Muscle of arm (tissue), 12 donors: ENCODE data around the gene RPP25L. TPM values are rescaled to one million over a fixed set of nuclear protein-coding genes. Genes with fewer than 3 reads are reported as not detected.
"Not testable (repeated sequence)": the region's sequence is repeated elsewhere in the genome, so short reads cannot be mapped to it uniquely, and the experiment has no call there.

Experiments
- DNase-seq: peaks from one replicate; pipeline ENCODE4 v3.0.0-alpha.2; 2013
- polyA plus RNA-seq, 12 donors: library from polyadenylated mRNA; unstranded; fragments of 120-200 nt; gene quantifications; one replicate each; pipeline ENCODE4 v1.2.1, GENCODE V29; 2013; ENCODE audit not compliant: insufficient read length in 12 of 12

Gene RPP25L
- polyA plus RNA-seq, 12 donors = 11.1 to 27.4 (median 17.9) TPM; not detected in 1

DNA sequence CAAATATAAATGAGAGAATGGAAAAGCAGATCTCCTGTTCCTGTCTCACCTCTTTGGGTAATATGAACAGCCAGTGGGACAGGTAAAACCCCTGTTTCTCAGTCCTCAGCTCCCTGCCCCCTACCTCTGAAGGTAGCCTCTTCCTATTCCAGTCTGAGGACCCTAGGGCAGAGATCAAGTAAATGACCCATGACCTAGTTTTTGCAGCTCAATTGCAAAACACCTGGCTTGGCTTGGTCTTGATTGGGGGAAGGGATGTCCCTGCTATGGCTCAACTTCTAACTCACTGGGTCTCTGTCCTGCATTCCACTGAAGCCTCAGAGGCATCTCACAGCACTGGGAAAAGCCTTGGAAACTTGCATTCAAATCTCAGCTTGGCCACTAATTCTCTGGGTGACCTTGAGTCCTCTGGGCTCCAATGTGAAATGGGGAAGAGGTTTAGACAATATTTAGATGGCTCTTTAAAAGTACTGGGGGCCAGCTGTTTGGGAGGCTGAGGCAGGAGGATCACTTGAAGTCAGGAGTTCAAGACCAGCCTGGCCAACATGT is 32.9 kb upstream of the RPP25L start:
- no peak for DNase-seq

DNA sequence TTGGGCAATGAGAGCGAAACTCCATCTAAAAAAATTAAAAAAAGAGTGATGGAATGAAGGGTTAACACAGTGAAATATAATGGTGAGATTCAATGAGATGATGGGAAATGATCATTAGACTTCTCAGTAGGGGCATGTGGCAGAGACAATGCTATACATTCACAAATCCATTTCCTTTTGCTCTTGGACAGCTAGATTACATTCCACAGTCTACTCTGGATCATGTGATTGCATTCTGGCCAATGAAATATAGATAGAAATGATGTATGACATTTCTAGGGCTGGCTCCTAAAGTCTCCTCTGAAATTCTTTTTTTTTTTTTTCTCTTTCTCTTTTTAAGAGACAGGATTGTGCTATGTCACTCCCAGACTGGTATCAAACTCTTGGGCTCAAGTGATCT is 30.8 kb upstream of the RPP25L start:
- DNase-seq = no peak

DNA sequence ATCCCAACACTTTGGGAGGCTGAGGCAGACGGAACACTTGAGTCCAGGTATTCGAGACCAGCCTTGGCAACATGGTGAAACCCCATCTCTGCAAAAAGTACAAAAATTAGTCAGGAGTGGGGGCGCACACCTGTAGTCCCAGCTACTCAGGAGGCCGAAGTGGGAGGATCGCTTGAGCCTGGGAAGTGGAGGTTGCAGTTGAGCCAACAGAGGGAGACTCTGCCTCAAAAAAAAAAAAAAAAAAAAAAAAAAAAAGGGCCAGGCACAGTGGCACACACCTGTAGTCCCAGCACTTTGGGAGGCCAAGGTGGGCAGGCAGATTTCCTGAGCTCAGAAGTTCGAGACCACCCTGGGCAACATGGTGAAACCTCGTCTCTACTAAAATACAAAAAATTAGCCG is 27.4 kb upstream of the RPP25L start:
- DNase-seq = not testable (repeated sequence)

DNA sequence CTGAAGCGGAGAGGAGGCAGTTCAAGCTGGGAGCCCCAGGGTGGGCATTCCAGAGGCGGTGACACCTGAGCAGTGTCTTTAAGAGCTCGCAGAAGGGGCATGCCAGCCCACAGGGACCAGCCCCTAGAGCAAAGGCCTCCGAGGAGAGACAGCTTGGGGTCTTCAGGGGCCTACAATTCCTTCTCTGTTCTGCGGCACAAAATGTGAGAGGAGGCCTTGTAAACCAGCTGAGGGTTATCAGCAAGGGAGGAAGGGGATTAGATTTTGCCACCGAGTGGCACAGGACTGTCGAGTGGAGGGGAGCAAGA is 26.2 kb upstream of the RPP25L start:
- no peak for DNase-seq

DNA sequence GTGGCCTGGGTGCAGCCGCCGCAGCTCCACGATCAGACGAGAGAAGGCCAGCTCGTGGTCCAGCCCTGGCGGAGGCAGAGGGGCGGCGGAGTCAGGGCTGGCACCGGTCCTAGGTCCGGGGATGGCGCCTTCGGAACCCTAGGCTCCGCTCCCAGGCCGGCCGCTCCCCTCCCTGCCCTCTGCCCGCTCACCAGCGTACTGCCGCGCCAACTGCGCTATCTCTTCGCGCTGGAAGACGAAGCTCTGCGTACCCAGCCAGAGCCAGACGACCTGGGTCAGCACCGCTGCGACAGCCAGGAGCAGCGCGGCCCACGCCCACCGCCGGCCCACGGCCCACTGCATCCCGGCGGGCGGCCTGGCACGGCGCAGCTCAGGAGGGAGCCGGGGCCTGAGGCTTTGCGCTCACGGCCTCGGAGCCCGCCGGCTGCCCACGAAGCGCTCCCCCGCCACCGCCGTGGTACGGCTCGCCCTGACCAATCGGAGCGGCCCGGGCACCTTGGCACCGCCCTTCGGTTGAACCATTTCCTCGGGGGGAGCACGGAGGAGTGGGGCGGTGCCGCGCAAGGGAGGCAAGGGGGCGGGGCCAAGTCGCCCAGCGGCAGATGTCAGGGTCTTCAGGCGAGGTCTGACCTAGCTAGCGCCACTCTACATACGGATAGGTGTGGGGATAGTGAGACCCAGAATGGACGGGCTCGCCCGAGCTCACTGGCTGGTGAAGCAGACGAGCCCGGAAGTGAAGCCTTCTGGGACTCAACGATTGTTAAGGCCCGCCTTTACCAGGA is 25.6 kb upstream of the RPP25L start, which contains the start of gene SIGMAR1:
TSS of gene SIGMAR1 (minus strand) at position 432 of the 782 bp plus-strand sequence. CDS start at position 342, 90 bp downstream.
- peak; percentile 91 for DNase-seq

DNA sequence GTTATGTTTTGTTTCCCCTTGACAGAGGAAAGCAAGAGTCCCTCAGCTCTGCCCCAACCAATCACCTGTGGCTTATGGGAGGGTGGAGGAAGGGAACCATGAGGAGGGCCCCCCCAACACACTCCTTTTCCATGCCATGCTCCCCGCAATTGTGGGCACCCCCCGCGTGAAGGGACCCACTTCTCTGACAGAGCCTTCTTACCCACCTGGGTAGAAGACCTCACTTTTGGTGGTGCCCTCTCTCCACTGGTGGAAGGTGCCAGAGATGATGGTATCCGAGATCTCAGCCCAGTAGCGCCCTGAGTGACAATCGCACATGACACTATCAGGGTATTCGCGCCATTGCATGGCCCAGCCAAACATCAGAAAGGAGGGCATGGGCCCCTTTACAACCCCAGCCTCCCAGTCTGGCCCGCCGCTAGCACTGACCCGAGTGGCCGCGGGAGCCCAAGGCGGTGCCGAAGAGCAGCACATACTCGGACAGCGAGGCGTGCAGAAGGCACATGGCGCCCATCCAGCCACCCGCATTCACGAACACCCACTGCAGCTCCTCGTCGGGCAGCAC is 25.0 kb upstream of the RPP25L start:
- DNase-seq = no peak

DNA sequence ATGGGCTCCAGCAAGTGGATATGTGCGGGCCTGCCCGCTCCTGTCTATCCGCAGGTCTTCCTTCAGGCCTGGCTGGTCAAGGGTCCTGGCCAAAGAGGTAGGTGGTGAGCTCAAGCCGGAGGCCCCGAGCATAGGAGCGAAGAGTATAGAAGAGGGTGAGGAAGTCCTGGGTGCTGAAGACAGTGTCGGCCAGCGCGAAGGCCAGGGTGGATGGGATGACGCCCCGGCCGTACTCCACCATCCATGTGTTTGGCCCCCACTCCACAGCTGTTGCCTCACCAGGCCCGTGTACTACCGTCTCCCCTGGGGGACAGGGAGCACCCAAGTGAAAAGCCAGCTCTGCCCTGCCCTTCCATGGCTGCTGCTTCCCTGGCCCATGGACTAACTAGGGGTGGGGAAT is 23.7 kb upstream of the RPP25L start:
- no peak for DNase-seq

DNA sequence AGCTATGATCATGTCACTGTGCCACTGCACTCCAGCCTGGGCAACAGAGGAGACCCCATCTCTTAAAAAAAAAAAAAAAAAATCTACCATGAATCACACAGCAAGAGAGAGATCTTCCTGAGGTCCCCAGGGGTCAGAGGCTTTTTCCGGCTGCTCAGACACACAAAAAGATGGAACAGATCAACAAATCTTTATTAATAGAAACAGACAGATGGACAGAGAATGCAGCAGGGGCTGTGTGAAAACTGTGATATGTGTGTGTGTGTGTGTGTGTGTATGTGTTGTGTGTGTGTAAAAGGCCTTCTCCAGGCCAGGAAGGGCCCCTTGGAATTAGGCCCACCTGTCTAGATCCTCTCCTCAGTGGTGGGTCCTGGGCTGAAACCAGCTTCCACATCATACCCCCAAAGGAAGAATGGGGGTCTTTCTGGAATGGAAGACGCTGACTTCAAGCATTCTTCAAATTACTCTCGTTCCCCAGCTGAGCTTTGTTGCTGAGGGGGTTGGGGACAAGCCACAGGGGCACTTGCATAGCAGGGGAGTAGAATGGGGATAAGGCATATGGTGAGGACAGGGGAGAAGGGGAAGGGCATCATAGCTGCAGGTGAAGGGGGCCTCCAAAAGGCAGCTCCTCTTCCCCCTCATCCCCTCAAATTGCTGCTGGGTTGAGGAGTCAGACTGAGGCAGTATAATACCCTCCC is 22.8 kb upstream of the RPP25L start:
- no peak for DNase-seq

DNA sequence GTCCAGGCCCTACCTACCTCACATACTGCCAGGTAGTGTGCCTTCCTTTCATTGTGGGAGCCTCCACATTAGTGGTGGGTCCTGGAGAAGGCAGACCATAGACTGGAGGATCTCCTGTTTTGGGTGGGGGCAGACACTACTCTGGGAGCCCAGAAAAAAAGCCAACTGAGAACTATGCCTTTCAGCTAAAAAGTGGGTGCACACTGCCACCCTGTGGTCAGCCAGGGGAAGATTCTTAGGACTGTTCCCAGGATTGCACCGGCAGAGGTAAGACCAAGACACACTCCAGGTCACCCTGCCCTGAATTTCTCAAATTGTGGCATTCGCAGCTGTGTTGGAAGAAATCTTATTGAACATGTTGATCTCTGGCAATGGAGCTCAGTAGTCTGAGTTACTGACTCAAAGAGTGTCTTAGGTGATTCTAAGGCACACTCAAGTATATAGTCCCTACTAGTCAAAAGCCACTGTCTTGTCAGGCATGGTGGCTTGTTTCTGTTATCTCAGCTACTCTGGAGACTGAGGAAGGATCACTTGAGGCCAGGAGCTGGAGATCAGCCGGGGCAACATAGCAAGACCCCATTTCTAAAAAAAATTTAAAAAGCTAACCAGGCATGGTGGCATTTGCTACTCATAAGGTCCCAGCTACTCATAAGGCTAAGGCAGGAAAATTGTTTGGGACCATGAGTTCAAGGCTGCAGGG is 22.1 kb upstream of the RPP25L start:
- no peak for DNase-seq

DNA sequence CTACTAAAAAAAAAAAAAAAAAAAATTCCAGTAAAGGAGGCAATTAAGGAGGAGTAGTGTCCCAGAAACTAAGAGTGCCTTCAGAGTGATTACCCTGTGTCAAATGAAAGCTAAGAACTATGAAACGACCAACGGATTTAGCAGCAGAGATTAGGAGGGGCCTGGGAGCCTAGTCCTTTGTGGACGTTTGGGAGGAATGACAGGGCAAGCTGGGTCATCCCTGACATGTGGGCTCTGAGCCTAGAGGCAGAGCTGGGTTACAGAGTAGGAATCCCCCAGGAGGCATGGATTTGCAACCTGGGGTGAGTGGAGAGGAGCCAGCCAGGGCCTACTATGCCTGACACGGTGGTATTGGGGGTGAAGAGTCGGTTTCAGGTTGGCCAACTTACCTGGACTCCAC is 21.3 kb upstream of the RPP25L start:
- no peak for DNase-seq

DNA sequence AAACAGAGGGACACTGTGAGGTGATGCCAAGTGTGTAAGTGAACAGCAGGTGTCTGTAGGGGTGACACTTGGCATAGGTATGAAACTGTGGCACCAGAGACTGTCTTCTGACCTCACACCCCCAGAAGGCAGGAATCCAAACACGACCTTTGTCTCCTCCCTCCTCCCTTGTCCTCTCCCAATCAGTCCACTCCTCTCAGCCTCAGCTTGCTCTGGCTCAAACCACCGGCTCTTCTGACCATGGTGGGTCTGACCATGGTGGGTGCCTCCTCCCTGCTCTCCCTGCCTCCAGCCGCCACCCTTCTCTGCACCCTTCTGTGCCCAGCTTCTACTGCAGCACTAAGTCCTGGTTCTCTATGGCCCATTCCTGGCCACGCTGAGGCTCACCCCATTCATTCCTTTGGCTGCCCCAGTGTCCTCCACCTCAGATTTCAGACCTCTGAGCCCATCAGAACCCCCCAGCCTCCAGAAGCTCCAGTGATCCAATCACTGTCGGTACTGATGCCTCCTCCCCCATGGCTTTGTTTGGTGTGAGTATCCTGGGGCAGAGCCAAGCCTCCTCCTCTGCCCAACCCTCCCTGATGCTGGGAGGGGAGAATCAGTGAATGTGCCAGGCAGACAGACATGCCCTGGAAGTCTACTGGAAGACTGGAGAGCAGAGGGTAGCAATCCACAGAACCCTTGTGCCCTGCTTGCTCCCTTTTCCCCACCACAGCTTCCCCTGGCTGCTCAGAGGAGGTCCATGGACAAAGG is 18.7 kb upstream of the RPP25L start:
- no peak for DNase-seq

DNA sequence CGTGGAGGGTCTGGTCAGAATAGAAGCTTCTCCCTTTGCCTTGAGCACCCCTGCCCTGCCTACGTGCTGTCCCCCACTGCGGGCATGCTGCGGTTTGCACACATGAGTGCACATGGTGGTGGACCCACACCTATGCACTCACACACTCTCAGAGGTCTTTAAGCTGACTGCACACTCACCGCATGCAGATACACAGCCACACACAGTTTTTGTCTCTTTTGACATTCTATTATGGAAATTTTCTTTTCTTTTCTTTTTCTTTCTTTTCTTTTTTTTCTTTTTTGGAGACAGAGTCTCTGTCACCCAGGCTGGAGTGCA is 17.6 kb upstream of the RPP25L start:
- no peak for DNase-seq

DNA sequence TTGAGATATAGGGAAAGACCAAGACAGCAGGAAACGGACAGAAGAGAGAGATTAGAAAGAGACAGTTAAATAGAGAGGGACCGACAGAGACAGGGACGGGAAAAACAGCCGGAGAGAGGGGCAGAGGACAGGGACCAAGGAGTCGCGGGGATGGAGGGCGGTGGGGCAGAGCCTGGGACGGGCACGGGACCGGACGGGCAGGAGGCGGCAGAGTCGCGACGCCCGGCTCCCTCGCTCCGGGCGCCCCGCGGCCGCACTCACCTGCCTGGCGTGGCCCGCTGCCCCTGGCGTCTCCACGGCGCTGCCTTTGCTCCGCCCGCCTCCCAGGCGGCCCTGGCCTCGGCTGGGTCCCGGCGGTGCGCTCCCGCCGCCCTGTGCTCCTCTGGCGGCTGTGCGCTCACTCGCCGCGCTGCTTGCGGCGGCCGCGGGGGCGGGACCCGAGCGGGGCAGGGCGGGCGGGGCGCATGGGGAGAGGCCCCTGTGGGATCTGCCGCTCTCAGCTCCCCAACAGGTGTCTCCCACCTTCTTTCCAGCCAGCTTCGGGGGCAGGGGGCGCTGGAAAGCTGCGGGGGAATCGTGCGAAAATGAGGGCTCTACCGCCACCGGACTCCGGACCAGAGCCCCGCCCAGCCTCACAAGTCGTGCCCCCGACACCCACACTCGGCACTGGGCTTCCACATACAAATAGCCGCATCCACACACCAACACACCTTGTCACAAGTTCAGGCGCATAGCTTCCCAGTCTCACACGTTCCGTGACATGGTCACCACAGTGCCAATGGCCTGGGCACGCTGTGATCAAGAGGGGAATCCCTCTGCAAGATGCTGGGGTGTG is 17.0 kb upstream of the RPP25L start, which contains the start of gene ARID3C:
TSS of gene ARID3C (minus strand) at position 411 of the 835 bp plus-strand sequence. CDS start 1,052 bp downstream, outside the sequence.
- DNase-seq = no peak

DNA sequence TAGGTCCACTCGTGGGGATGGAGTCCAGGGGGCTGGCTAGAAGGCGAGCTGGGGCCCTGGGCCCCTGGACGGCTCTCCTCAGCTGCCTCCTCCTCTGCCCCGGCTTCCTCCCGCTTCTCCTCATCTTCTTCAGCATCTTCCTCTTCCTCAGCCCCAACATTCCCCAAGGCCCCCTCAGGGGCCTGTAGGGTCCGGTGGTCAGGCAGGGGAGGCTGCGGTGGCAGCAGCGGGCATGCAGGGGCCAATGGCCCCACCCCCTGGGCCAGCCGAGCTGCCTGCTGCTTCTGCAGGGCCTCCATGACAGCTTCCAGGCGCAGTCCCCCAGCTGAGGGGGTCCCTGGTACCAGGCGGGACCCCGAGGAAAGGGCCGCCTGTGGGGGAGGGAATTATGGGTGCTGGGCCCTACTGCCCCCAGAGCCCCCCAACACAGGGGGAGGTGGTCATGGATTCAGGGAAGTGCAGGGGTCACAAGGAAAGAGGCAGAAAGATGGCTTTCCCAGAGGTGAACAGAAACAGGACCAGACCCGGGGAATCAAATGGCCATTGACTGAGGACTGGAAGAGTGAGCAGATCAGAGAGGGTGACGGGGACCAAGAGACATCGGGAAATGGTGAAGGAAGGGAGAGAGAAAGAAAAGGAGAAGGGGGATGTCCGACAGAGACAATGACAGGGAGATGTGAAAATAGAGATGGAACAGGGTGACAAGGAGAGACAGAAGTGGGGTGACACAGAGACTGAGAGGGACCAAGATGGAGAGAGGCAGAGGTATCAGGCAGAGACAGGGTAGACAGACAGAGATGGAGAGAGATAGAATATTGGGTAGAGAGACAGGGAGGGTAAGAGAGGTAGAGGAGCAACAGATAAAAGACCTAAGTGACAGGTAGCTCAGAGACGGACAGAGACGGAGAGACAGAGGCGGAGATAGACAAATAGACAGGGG is 16.1 kb upstream of the RPP25L start:
- DNase-seq = no peak

DNA sequence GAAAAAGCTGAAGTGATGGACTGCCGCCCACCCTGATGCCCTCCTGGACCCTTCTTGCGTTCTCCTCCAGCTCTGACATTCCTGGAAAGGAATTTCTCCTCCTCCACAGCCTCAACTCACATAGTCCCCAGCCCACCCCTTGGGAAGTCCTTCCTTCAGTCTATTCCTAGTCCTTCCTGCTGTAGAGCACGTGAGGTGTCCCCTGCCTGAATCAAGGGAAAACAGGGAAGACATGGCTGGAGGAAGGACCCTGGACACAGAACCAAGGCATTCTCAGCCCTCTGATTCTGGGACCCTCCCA is 13.2 kb upstream of the RPP25L start:
- no peak for DNase-seq

DNA sequence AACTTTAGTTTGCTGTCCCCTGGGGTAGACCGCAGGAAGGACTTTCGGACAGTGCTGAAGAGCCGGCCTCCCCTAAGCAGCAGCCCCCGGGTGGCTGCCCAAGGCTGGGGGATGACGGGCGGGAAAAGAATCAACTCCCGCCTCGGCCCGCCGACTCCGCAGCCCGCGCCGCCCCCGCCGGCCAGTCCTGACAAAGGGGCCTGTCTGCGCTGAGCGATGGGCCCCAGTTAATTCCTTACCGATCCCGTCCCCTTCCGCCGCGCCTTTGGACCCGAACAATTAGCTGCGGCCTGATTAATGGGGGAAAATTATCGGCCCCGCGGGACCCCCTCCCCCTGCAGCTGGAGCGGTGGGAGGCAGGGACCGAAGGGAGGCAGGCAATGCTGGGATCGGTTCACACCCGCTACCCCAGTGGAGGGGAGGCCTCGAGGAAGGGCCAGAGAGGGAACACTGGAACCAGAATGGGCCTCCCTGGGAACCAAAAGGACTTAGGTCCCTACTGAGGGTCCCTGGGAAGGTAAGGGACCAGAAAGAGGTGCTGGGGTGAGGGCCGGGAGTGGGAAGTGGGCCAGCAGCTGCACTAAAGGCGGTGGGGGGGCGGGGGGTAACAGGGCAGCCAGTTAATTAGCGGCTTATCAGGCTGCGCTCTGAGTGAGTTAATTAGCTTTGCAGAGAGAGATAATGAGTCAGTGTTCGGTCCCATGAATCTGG is 12.7 kb upstream of the RPP25L start:
- DNase-seq = no peak

DNA sequence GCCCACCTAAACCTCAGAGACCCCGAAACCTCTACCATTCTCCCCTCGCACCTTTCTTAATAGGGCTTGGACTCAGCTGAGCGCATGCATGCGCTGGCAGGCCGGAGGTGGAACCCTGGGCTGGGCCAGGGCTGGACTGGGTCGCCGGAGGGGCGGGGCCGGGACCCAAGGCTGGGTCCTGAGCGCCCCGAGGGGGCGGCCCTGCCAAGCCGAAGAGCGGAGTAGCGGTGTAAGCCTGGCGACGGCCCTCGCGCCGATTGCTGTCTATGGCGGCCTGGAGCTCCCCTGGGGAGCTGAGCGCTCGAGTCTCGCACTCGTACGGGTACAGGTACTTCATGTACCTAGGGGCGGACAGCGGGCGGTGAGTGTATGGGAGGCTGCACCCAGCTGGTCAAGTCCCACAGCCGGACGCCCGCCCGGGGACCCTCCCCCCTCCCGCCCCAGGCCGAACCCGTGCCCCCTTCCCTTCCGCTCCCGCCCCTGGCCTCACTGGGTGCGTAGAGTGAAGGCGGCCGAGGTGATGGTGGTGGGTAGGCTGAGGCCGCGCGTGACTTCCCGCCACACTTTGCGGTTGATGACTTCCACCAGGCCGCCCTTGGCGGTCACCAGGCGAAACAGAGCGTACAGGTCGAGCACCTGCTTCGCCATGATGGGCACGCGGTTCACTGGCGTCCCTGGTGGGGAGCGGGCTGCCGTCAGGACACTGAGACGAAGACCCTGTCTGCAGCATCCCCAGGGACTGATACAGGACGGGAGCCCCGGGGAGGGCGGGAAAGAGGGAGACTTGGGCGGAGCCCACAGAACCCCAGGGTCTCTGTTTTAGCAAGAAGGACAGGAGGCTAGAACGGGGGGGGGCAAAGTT is 11.7 kb upstream of the RPP25L start:
- DNase-seq = no peak
